Measurements from ENCODE around the gene NXPH4. TPM values are rescaled to one million over a fixed set of nuclear protein-coding genes. Genes with fewer than 3 reads are reported as not detected.

NXPH4 gene
- total and polyA plus RNA-seq, 7 experiments from 2014 or later, result 0.31 TPM; not detected in 6

DNA sequence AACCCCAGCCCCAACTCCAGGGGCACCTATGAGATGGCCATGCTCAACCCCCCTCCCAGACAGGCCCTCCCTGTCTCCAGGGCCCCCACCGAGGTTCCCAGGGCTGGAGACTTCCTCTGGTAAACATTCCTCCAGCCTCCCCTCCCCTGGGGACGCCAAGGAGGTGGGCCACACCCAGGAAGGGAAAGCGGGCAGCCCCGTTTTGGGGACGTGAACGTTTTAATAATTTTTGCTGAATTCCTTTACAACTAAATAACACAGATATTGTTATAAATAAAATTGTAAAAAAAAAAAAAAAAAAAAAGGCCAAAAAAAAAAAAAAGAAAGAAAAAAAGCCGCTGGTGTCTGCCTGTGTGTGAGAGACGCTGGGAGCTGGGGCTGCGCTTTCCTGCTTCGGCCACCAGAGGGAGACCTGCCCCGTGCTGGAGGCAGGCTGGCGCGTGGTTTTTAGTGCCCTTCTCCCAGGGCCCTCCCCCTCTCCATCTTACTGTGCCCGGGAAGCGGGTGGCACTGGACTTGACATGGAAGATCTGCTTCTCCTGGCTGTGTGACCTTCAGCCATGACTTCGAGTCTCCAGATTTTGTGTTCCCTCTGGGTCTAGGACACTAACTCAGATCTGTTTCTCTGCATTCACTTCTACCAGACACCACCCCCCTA is 3.4 kb upstream of the NXPH4 start:
- POLR2A ChIA-PET, result interaction anchor here (1.2 to 3.0 kb wide), 4 partner anchors 16 to 29 kb away, joined by 6 to 23 read pairs (median 14); partner anchors contain the start of gene SHMT2
- intact Hi-C loops (cut with micrococcal nuclease), result loop anchor here (1.0 to 2.0 kb wide), 3 partner anchors 26 to 250 kb away; no protein-coding TSS in a partner anchor
- no peak overlapping the region for H3K27ac ChIP-seq (ENCODE audit: low read depth, low read length)
- H3K4me1 Mint-ChIP-seq, result peaks cover 28 to 40% (median 34%) of the 10 kb centered on the region in 7 donors
- H3K36me3 Mint-ChIP-seq, result no peaks in the 10 kb centered on the region
- H3K4me1 ChIP-seq (ENCODE audit: control insufficient read depth in 2 of 2, insufficient read depth in 2 of 2, low read length in 2 of 2), result peaks cover 27 to 34% of the 10 kb centered on the region in 2 donors
- peak overlapping the region in 8 of 10 donors; percentile 5 to 42 (median 24) for H3K4me3 Mint-ChIP-seq
- peaks cover 9 to 41% of the 10 kb centered on the region in 2 donors for H3K27me3 ChIP-seq (ENCODE audit: control insufficient read depth in 2 of 2, insufficient read depth in 2 of 2, low read length in 2 of 2)
- no peak overlapping the region for H3K4me3 ChIP-seq (ENCODE audit: low read length)
- H3K36me3 ChIP-seq (ENCODE audit: control insufficient read depth in 2 of 3, insufficient read depth in 3 of 3, low read length in 3 of 3), result no peaks in the 10 kb centered on the region
- CTCF ChIA-PET, result interaction anchor here (0.6 to 5.3 kb wide), 14 partner anchors 10 to 823 kb away, joined by 3 to 156 read pairs (median 4); partner anchors contain the start of genes SHMT2 and STAC3
- H3K9me3 Mint-ChIP-seq, result no peaks in the 10 kb centered on the region
- peak; percentile 67 to 86 (median 81) for DNase-seq
- peak; percentile 84 for ATAC-seq
- peaks cover 38 to 45% (median 40%) of the 10 kb centered on the region in 5 donors for H3K27me3 Mint-ChIP-seq
- peak overlapping the region in 4 of 9 donors; percentile 10 to 90 (median 50) for H3K27ac Mint-ChIP-seq
- no peaks in the 10 kb centered on the region for H3K9me3 ChIP-seq (ENCODE audit: control insufficient read depth in 2 of 3, low read length in 3 of 3)

DNA sequence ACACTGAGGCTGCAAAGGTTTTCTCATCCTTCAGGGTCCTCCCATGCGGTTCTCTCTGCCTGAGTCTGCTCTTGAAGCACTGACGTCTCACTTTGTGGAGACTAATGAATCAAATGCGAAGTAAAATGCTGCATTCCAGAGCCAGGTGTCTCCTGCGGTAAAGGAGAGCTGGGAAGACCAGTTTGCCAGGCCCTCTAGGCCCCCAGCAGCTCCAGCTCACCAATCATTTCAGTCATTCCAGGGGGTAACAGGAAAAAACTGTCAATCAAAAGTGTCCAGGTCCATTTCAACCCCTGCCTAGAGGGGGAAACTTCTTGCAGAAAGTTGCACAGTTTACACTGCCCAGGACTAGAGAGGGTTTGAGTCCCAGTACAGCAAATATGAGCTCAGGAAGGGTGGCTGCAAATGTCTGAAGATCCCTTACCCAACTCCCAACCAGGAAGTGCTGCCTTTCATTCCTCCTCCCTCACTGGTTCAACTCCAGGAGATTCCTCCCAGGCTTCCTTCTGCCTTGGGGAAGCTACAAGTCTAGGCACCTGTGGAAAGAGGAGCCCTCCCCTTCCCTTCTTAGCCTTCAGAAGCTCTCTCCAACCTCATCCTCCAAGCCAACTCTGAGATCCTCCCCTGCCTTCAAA is 2.7 kb upstream of the NXPH4 start:
- Mint-ChIP-seq H3K36me3 (no peaks in the 10 kb centered on the region), H3K27me3 (peaks cover 45 to 52% (median 47%) of the 10 kb centered on the region in 5 donors), H3K4me1 (peaks cover 28 to 45% (median 34%) of the 10 kb centered on the region in 7 donors), H3K27ac (peak overlapping the region in 2 of 9 donors; percentile 10 to 11), H3K4me3 (peak overlapping the region in 6 of 10 donors; percentile 20 to 62 (median 48)), H3K9me3 (no peaks in the 10 kb centered on the region)
- Histone ChIP-seq H3K4me3 (ENCODE audit: low read length) (no peak overlapping the region), H3K9me3 (ENCODE audit: control insufficient read depth in 2 of 3, low read length in 3 of 3) (no peaks in the 10 kb centered on the region), H3K27ac (ENCODE audit: low read depth, low read length) (no peak overlapping the region), H3K4me1 (ENCODE audit: control insufficient read depth in 2 of 2, insufficient read depth in 2 of 2, low read length in 2 of 2) (peaks cover 27 to 34% of the 10 kb centered on the region in 2 donors), H3K27me3 (ENCODE audit: control insufficient read depth in 2 of 2, insufficient read depth in 2 of 2, low read length in 2 of 2) (peaks cover 9 to 46% of the 10 kb centered on the region in 2 donors), H3K36me3 (ENCODE audit: control insufficient read depth in 2 of 3, insufficient read depth in 3 of 3, low read length in 3 of 3) (no peaks in the 10 kb centered on the region)
- no peak for DNase-seq
- intact Hi-C loops (cut with micrococcal nuclease), result loop anchor here (1.0 to 2.0 kb wide), 3 partner anchors 25 to 249 kb away; no protein-coding TSS in a partner anchor
- ATAC-seq, result no peak
- ChIA-PET POLR2A (interaction anchor here (0.9 to 3.0 kb wide), 5 partner anchors 12 to 28 kb away, joined by 3 to 23 read pairs (median 10); partner anchors contain the start of gene SHMT2), CTCF (interaction anchor here (0.5 to 5.3 kb wide), 17 partner anchors 9 to 503 kb away, joined by 3 to 156 read pairs (median 4); partner anchors contain the start of genes SHMT2 and STAC3)

GRCh38 chr12:57214398-57214781 is 2.2 kb upstream of the NXPH4 start:
- Histone ChIP-seq H3K36me3 (ENCODE audit: control insufficient read depth in 2 of 3, insufficient read depth in 3 of 3, low read length in 3 of 3) (no peaks in the 10 kb centered on the region), H3K4me1 (ENCODE audit: control insufficient read depth in 2 of 2, insufficient read depth in 2 of 2, low read length in 2 of 2) (peaks cover 27 to 34% of the 10 kb centered on the region in 2 donors), H3K4me3 (ENCODE audit: low read length) (no peak overlapping the region), H3K27me3 (ENCODE audit: control insufficient read depth in 2 of 2, insufficient read depth in 2 of 2, low read length in 2 of 2) (peaks cover 9 to 51% of the 10 kb centered on the region in 2 donors), H3K9me3 (ENCODE audit: control insufficient read depth in 2 of 3, low read length in 3 of 3) (no peaks in the 10 kb centered on the region), H3K27ac (ENCODE audit: low read depth, low read length) (no peak overlapping the region)
- peak overlapping the region in 9 of 10 donors; percentile 20 to 81 (median 51) for H3K4me3 Mint-ChIP-seq
- H3K4me1 Mint-ChIP-seq, result peaks cover 28 to 46% (median 34%) of the 10 kb centered on the region in 7 donors
- no peaks in the 10 kb centered on the region for H3K9me3 Mint-ChIP-seq
- H3K27me3 Mint-ChIP-seq, result peaks cover 50 to 57% (median 52%) of the 10 kb centered on the region in 5 donors
- intact Hi-C loops (cut with micrococcal nuclease), result loop anchor here in 1 of 2 donors (1.0 kb wide), 1 partner anchor 29 kb away; no protein-coding TSS in a partner anchor
- DNase-seq (peak in 8 of 9 donors; percentile 43 to 72 (median 63)), ATAC-seq (peak; percentile 59)
- peak overlapping the region in 3 of 9 donors; percentile 10 to 52 (median 11) for H3K27ac Mint-ChIP-seq
- POLR2A ChIA-PET, result interaction anchor here (0.9 to 3.0 kb wide), 5 partner anchors 12 to 28 kb away, joined by 3 to 23 read pairs (median 10); partner anchors contain the start of gene SHMT2
- H3K36me3 Mint-ChIP-seq, result no peaks in the 10 kb centered on the region
- CTCF ChIA-PET, result interaction anchor here (0.5 to 5.3 kb wide), 14 partner anchors 9 to 502 kb away, joined by 3 to 156 read pairs (median 4); partner anchors contain the start of genes SHMT2 and STAC3

GRCh38 chr12:57215065-57215464 is 1.5 kb upstream of the NXPH4 start:
- Mint-ChIP-seq H3K4me3 (peak overlapping the region in 9 of 10 donors; percentile 25 to 84 (median 64)), H3K9me3 (peaks cover 0 to 2% (median 0%) of the 10 kb centered on the region in 11 donors), H3K4me1 (peaks cover 28 to 51% (median 37%) of the 10 kb centered on the region in 7 donors), H3K36me3 (no peaks in the 10 kb centered on the region), H3K27ac (peak overlapping the region in 1 of 9 donors; percentile 39), H3K27me3 (peaks cover 56 to 63% (median 59%) of the 10 kb centered on the region in 5 donors)
- ATAC-seq (no peak), DNase-seq (no peak)
- Histone ChIP-seq H3K36me3 (ENCODE audit: control insufficient read depth in 2 of 3, insufficient read depth in 3 of 3, low read length in 3 of 3) (no peaks in the 10 kb centered on the region), H3K27ac (ENCODE audit: low read depth, low read length) (no peak overlapping the region), H3K9me3 (ENCODE audit: control insufficient read depth in 2 of 3, low read length in 3 of 3) (no peaks in the 10 kb centered on the region), H3K4me1 (ENCODE audit: control insufficient read depth in 2 of 2, insufficient read depth in 2 of 2, low read length in 2 of 2) (peaks cover 27 to 34% of the 10 kb centered on the region in 2 donors), H3K4me3 (ENCODE audit: low read length) (no peak overlapping the region), H3K27me3 (ENCODE audit: control insufficient read depth in 2 of 2, insufficient read depth in 2 of 2, low read length in 2 of 2) (peaks cover 9 to 58% of the 10 kb centered on the region in 2 donors)
- ChIA-PET CTCF (interaction anchor here (1.2 to 5.3 kb wide), 8 partner anchors 10 to 91 kb away, joined by 4 to 156 read pairs (median 6); partner anchors contain the start of gene SHMT2), POLR2A (interaction anchor here (0.7 to 3.0 kb wide), 4 partner anchors 14 to 27 kb away, joined by 3 to 23 read pairs (median 14); partner anchors contain the start of gene SHMT2)
- intact Hi-C loops (cut with micrococcal nuclease), result no loop called here

DNA sequence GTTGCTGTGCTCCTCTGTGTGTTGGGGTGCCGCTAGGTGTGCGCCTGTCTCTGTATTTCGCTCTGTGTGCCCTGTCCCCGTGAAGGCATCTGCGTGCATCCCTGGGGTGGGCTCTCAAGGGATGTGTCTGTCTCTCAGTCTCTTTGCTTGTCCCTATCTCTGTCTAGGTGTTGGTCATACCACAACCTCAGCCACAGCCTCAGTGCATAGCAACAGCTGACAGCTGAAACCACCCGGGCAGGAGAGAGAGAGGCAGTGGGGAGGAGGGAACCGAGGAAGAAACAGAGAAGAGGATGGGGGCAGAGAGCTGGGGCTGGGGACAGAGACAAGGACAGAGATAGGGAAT is 953 bp upstream of the NXPH4 start:
- ChIA-PET POLR2A (interaction anchor here (0.7 kb wide), 1 partner anchor 27 kb away, joined by 3 read pairs; no protein-coding TSS in a partner anchor), CTCF (interaction anchor here (0.7 to 5.3 kb wide), 2 partner anchors 16 to 27 kb away, joined by 3 to 156 read pairs; a partner anchor contains a TSS)
- no peaks in the 10 kb centered on the region for H3K9me3 ChIP-seq (ENCODE audit: control insufficient read depth in 2 of 3, low read length in 3 of 3)
- H3K36me3 ChIP-seq (ENCODE audit: control insufficient read depth in 2 of 3, insufficient read depth in 3 of 3, low read length in 3 of 3), result no peaks in the 10 kb centered on the region
- peaks cover 11 to 60% of the 10 kb centered on the region in 2 donors for H3K27me3 ChIP-seq (ENCODE audit: control insufficient read depth in 2 of 2, insufficient read depth in 2 of 2, low read length in 2 of 2)
- intact Hi-C loops (cut with micrococcal nuclease), result loop anchor here in 1 of 2 donors (2.0 kb wide), 1 partner anchor 247 kb away; no protein-coding TSS in a partner anchor
- peaks cover 27 to 34% of the 10 kb centered on the region in 2 donors for H3K4me1 ChIP-seq (ENCODE audit: control insufficient read depth in 2 of 2, insufficient read depth in 2 of 2, low read length in 2 of 2)
- peaks cover 30 to 53% (median 39%) of the 10 kb centered on the region in 7 donors for H3K4me1 Mint-ChIP-seq
- peak overlapping the region in 2 of 9 donors; percentile 0 to 39 for H3K27ac Mint-ChIP-seq
- H3K4me3 Mint-ChIP-seq, result peak overlapping the region; percentile 25 to 84 (median 68)
- H3K9me3 Mint-ChIP-seq, result peaks cover 0 to 3% (median 0%) of the 10 kb centered on the region in 11 donors
- H3K27me3 Mint-ChIP-seq, result peaks cover 59 to 65% (median 61%) of the 10 kb centered on the region in 5 donors
- no peak overlapping the region for H3K27ac ChIP-seq (ENCODE audit: low read depth, low read length)
- DNase-seq, result peak in 1 of 9 donors; percentile 34
- ATAC-seq, result peak; percentile 33
- no peak overlapping the region for H3K4me3 ChIP-seq (ENCODE audit: low read length)
- no peaks in the 10 kb centered on the region for H3K36me3 Mint-ChIP-seq
